ENCODE measurements around the gene KCNQ1. TPM values are rescaled to one million over a fixed set of nuclear protein-coding genes. Genes with fewer than 3 reads are reported as not detected.

The KCNQ1 gene
- total and polyA plus RNA-seq, 2 experiments from 2014 or later: 0.45 to 0.87 TPM

GRCh38 chr11:2484576-2485125, 39.8 kb downstream of the KCNQ1 start:
- ATAC-seq (no peak), DNase-seq (ENCODE audit: low spot score) (no peak)
- H4K20me1 ChIP-seq (replicated peaks; ENCODE audit: insufficient read depth): no peaks in the 10 kb centered on the region
- no peak overlapping the region for H3K4me3 ChIP-seq
- H3K4me3 Mint-ChIP-seq: no peak overlapping the region
- 0 out of 2 replicates have a peak, but pooled peaks cover 3% of the 10 kb centered on the region for H3K9me2 ChIP-seq (ENCODE audit: insufficient read depth)
- no peak for TF ChIP-seq ZNF114 (CRISPR knock-in tag; IDR thresholded peaks at IDR 0.05)
- no peak for TF ChIP-seq CREB1 (CRISPR knock-in tag; IDR thresholded peaks at IDR 0.05; ENCODE audit: low read depth)
- TF ChIP-seq POLR2AphosphoS5 (IDR thresholded peaks at IDR 0.05; ENCODE audit: low read depth): no peak
- TF ChIP-seq JUNB (IDR thresholded peaks at IDR 0.05; ENCODE audit: unreplicated experiment): no peak
- TF ChIP-seq ETS1 (IDR thresholded peaks at IDR 0.05): no peak
- no peak for TF ChIP-seq EZH2phosphoT487 (IDR thresholded peaks at IDR 0.05; ENCODE audit: unreplicated experiment)
- no peak for TF ChIP-seq CTCF (conservative IDR thresholded peaks at IDR 0.05; ENCODE audit: low read depth in 2 of 2)
- TF ChIP-seq ZNF462 (CRISPR knock-in tag; IDR thresholded peaks at IDR 0.05): no peak
- TF ChIP-seq EZH2 (IDR thresholded peaks at IDR 0.05; ENCODE audit: low read depth, unreplicated experiment): no peak
- no peak for TF ChIP-seq NANOG (IDR thresholded peaks at IDR 0.05; ENCODE audit: borderline replicate concordance)
- peaks cover 92% of the 10 kb centered on the region for H3K27me3 ChIP-seq (ENCODE audit: insufficient read depth)
- peaks cover 35% of the 10 kb centered on the region for H3K9me3 Mint-ChIP-seq
- no peak overlapping the region for H3K27ac Mint-ChIP-seq
- no peaks in the 10 kb centered on the region for H3K4me1 Mint-ChIP-seq
- H2AFZ ChIP-seq: no peak overlapping the region
- H3K4me1 ChIP-seq (ENCODE audit: insufficient read depth): no peaks in the 10 kb centered on the region
- peaks cover 72% of the 10 kb centered on the region for H3K27me3 Mint-ChIP-seq (ENCODE audit: insufficient read depth, low read depth, poor library complexity)
- H3K79me2 ChIP-seq (replicated peaks; ENCODE audit: insufficient read depth): no peaks in the 10 kb centered on the region
- H3K27ac ChIP-seq (ENCODE audit: low read depth): no peak overlapping the region
- H3K36me3 ChIP-seq (ENCODE audit: insufficient read depth): peaks cover 4% of the 10 kb centered on the region; the same call in 1 of the 2 replicates
- H3K4me2 ChIP-seq: no peak overlapping the region
- no peaks in the 10 kb centered on the region for H3F3A ChIP-seq (replicated peaks; ENCODE audit: low read depth)
- peaks cover 12% of the 10 kb centered on the region for H3K36me3 Mint-ChIP-seq (ENCODE audit: low read depth)

Measured in GM23338 (cell line).